Loucy (cell line): ENCODE measurements around the gene ZDHHC4.
A peak's percentile ranks its signal among the peaks of the same experiment; 100 is the strongest.
"Not testable (repeated sequence)": the region's sequence is repeated elsewhere in the genome, so short reads cannot be mapped to it uniquely, and the experiment has no call there.

Experiments
- H2AFZ ChIP-seq: fragments of 200-600 bp; sonication (generic); 2 replicates; pipeline ENCODE4 v1.6.0; 2016; ENCODE audit warnings: antibody characterized with exemption, mild to moderate bottlenecking, low read length, moderate library complexity
- H3F3A ChIP-seq: fragments of 200-600 bp; 2 replicates; pipeline ENCODE4 v1.6.0; 2016; ENCODE audit warnings: antibody characterized with exemption, low read depth, mild to moderate bottlenecking
- H3K27me3 ChIP-seq: fragments of 200-600 bp; sonication (generic); 2 replicates; pipeline ENCODE4 v1.6.1; 2014; ENCODE audit warnings: low read length, mild to moderate bottlenecking; ENCODE audit not compliant: insufficient read depth, poor library complexity, severe bottlenecking
- H3K36me3 ChIP-seq: fragments of 200-600 bp; sonication (generic); 2 replicates; pipeline ENCODE4 v1.6.1; 2016; ENCODE audit warnings: low read length; ENCODE audit not compliant: insufficient read depth
- H3K4me1 ChIP-seq: fragments of 200-600 bp; sonication (generic); 2 replicates; pipeline ENCODE4 v1.5.1; 2014; ENCODE audit warnings: low read length, mild to moderate bottlenecking; ENCODE audit not compliant: insufficient read depth, poor library complexity, severe bottlenecking
- H3K4me2 ChIP-seq: fragments of 200-600 bp; sonication (generic); 2 replicates; pipeline ENCODE4 v1.6.0; 2014; ENCODE audit warnings: antibody characterized with exemption, low read length, low read depth, mild to moderate bottlenecking; ENCODE audit not compliant: poor library complexity, severe bottlenecking
- H3K4me3 ChIP-seq: fragments of 200-600 bp; sonication (generic); 2 replicates; pipeline ENCODE4 v1.5.1; 2014; ENCODE audit warnings: low read length, mild to moderate bottlenecking, mixed read lengths; ENCODE audit not compliant: poor library complexity, severe bottlenecking
- H3K79me2 ChIP-seq: fragments of 200-600 bp; sonication (generic); 2 replicates; pipeline ENCODE4 v1.6.1; 2014; ENCODE audit warnings: low read length; ENCODE audit not compliant: insufficient read depth
- H3K9ac ChIP-seq: fragments of 200-600 bp; sonication (generic); 2 replicates; pipeline ENCODE4 v1.6.0; 2014; ENCODE audit warnings: mild to moderate bottlenecking, low read depth, low read length, moderate library complexity; ENCODE audit not compliant: poor library complexity, severe bottlenecking
- H3K9me2 ChIP-seq: fragments of 200-600 bp; sonication (generic); replicated peaks from 2 replicates; pipeline ENCODE4 v1.6.1; 2016; ENCODE audit warnings: low read depth, low read length, mixed read lengths
- H3K9me3 ChIP-seq: fragments of 200-600 bp; sonication (generic); 2 replicates; pipeline ENCODE4 v1.6.1; 2014; ENCODE audit warnings: mild to moderate bottlenecking, antibody characterized with exemption, low read length, low read depth; ENCODE audit not compliant: insufficient read depth
- H4K20me1 ChIP-seq: fragments of 200-600 bp; sonication (generic); 2 replicates; pipeline ENCODE4 v1.6.0; 2014; ENCODE audit warnings: antibody characterized with exemption, low read length, mild to moderate bottlenecking; ENCODE audit not compliant: insufficient read depth, poor library complexity, severe bottlenecking
- CTCF ChIP-seq: fragments of 200-600 bp; sonication (generic); conservative IDR thresholded peaks from 2 replicates; pipeline ENCODE4 v1.5.1; 2014; ENCODE audit warnings: mild to moderate bottlenecking, antibody characterized with exemption, low read length
- EZH2phosphoT487 ChIP-seq: fragments of 200-600 bp; IDR thresholded peaks from 2 replicates; pipeline ENCODE4 v1.6.1; 2018; ENCODE audit warnings: antibody characterized with exemption, mild to moderate bottlenecking, moderate library complexity, borderline replicate concordance

ZDHHC4 gene

GRCh38 chr7:6576024-6576866 is 1.0 kb upstream of the ZDHHC4 start:
- Histone ChIP-seq H2AFZ (no peak overlapping the region), H3K9ac (peak overlapping the region; percentile 73), H3K36me3 (no peaks in the 10 kb centered on the region), H3K4me1 (peaks cover 12% of the 10 kb centered on the region), H3K27me3 (no peaks in the 10 kb centered on the region), H3K4me2 (peak overlapping the region; percentile 56), H3K9me3 (no peaks in the 10 kb centered on the region), H3F3A (no peaks in the 10 kb centered on the region; the same call in 1 of the 2 replicates), H3K4me3 (peak overlapping the region; percentile 99), H3K9me2 (no peaks in the 10 kb centered on the region), H3K79me2 (0 out of 2 replicates have a peak, but pooled peaks cover 12% of the 10 kb centered on the region), H4K20me1 (no peaks in the 10 kb centered on the region)
- TF ChIP-seq EZH2phosphoT487: no peak
- TF ChIP-seq CTCF: peak; percentile 28

DNA sequence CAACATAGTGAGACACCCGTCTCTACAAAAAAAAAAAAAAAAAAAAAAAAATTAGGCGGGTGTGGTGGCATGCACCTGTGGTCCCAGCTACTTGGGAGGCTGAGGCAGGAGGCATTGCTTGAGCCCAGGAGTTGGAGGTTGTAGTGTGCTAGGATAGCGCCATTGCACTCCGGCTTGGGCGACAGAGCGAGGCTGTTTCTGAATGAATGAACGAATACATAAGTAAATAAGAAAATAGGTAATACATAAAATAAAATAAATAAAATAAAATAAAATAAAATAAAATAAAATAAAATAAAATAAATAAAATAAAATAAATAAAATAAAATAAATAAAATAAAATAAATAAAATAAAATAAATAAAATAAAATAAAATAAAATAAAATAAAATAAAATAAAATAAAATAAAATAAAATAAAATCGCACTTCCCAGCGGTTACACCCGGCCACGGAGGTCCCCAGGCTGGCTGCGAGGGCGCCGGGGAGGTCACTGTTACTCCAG is 336 bp upstream of the ZDHHC4 start:
- H3K9ac ChIP-seq: peak overlapping the region; percentile 95
- peaks cover 12% of the 10 kb centered on the region for H3K4me1 ChIP-seq
- not testable (repeated sequence) for H3K9me3 ChIP-seq, H4K20me1 ChIP-seq, H3K9me2 ChIP-seq, H3K27me3 ChIP-seq, H2AFZ ChIP-seq, H3F3A ChIP-seq, H3K36me3 ChIP-seq
- 0 out of 2 replicates have a peak, but pooled peaks cover 12% of the 10 kb centered on the region for H3K79me2 ChIP-seq
- peak overlapping the region; percentile 56 for H3K4me2 ChIP-seq
- H3K4me3 ChIP-seq: peak overlapping the region; percentile 99

DNA sequence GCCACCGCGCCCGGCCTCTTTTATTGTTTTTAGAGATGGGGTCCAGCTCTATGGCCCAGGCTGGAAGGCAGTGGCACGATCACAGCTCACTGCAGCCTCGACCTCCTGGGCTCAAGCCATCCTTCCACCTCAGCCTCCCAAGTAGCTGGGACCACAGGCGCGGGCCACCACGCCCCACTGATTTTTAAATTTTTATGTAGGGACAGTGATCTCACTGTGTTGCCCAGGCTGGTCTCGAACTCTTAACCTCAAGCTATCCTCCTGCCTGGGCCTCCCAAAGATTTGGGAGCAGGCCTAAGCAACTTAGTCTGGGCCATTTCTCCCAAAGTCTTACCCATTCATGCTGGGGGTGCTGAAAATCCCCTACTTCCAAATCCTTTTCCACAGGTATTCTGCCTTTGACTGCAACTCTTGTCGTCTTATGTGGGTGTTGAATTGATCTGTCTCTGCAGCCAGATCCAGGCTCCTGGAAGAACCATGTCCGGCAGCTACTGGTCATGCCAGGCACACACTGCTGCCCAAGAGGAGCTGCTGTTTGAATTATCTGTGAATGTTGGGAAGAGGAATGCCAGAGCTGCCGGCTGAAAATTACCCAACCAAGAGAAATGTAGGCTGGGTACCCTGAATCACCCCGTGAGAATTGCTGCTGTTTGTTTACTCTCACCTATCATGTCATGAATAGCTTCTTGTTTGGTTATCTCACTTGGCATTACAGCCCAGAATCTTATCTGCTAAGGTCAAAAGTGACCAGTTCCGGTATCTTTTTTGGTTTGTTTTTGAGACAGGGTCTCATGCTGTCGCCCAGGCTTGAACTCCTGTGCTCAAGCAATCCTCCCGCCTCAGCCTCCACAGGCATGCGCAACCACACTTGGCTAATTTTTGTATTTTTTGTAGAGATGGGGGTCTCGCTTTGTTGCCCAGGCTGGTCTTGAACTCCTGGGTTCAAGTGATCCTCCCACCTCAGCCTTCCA is 1.1 kb downstream of the ZDHHC4 start:
- H3K9ac ChIP-seq: peak overlapping the region; percentile 95
- no peak overlapping the region for H2AFZ ChIP-seq
- H3K9me2 ChIP-seq: no peaks in the 10 kb centered on the region
- no peaks in the 10 kb centered on the region for H3K9me3 ChIP-seq
- no peaks in the 10 kb centered on the region for H4K20me1 ChIP-seq
- H3K36me3 ChIP-seq: peaks cover 3% of the 10 kb centered on the region; the same call in 1 of the 2 replicates
- H3K79me2 ChIP-seq: 0 out of 2 replicates have a peak, but pooled peaks cover 12% of the 10 kb centered on the region
- no peaks in the 10 kb centered on the region; the same call in 1 of the 2 replicates for H3F3A ChIP-seq
- TF ChIP-seq EZH2phosphoT487: no peak
- TF ChIP-seq CTCF: no peak
- peak overlapping the region; percentile 72 for H3K4me2 ChIP-seq
- H3K27me3 ChIP-seq: no peaks in the 10 kb centered on the region
- peak overlapping the region; percentile 99 for H3K4me3 ChIP-seq
- H3K4me1 ChIP-seq: peaks cover 12% of the 10 kb centered on the region
